ENCODE data around the gene CEACAM16.
"Not testable (repeated sequence)": the region's sequence is repeated elsewhere in the genome, so short reads cannot be mapped to it uniquely, and the experiment has no call there.

CEACAM16 gene

GRCh38 chr19:44705502-44706010 is 6.6 kb downstream of the CEACAM16 start:
- H3K36me3 ChIP-seq (ENCODE audit: control insufficient read depth, insufficient read depth, low read length), result no peaks in the 10 kb centered on the region
- H3K4me1 ChIP-seq (ENCODE audit: control insufficient read depth, insufficient read depth, low read length), result no peaks in the 10 kb centered on the region
- H3K27ac ChIP-seq (ENCODE audit: low read depth, low read length), result no peak overlapping the region
- H3K27me3 ChIP-seq (ENCODE audit: control insufficient read depth, insufficient read depth, low read length), result no peaks in the 10 kb centered on the region
- H3K4me3 ChIP-seq (ENCODE audit: low read depth, low read length), result no peak overlapping the region
- H3K9me3 ChIP-seq (ENCODE audit: control insufficient read depth, insufficient read depth, low read length), result no peaks in the 10 kb centered on the region
- H3K9ac ChIP-seq (ENCODE audit: low read depth, low read length), result no peak overlapping the region

GRCh38 chr19:44706506-44707236 is 7.7 kb downstream of the CEACAM16 start:
- H3K4me3 ChIP-seq (ENCODE audit: low read depth, low read length), result no peak overlapping the region
- H3K36me3 ChIP-seq (ENCODE audit: control insufficient read depth, insufficient read depth, low read length), result no peaks in the 10 kb centered on the region
- H3K27me3 ChIP-seq (ENCODE audit: control insufficient read depth, insufficient read depth, low read length), result no peaks in the 10 kb centered on the region
- no peaks in the 10 kb centered on the region for H3K4me1 ChIP-seq (ENCODE audit: control insufficient read depth, insufficient read depth, low read length)
- no peaks in the 10 kb centered on the region for H3K9me3 ChIP-seq (ENCODE audit: control insufficient read depth, insufficient read depth, low read length)
- no peak overlapping the region for H3K9ac ChIP-seq (ENCODE audit: low read depth, low read length)
- H3K27ac ChIP-seq (ENCODE audit: low read depth, low read length), result no peak overlapping the region

- H3K36me3 ChIP-seq (ENCODE audit: control insufficient read depth, insufficient read depth, low read length), result no peaks in the 10 kb centered on the region
Observed at GRCh38 chr19:44707794-44708193, 8.8 kb downstream of the CEACAM16 start.

GRCh38 chr19:44708940-44709339 is 10.0 kb downstream of the CEACAM16 start:
- Histone ChIP-seq H3K4me1 (ENCODE audit: control insufficient read depth, insufficient read depth, low read length) (no peaks in the 10 kb centered on the region), H3K4me3 (ENCODE audit: low read depth, low read length) (no peak overlapping the region), H3K9ac (ENCODE audit: low read depth, low read length) (no peak overlapping the region), H3K36me3 (ENCODE audit: control insufficient read depth, insufficient read depth, low read length) (no peaks in the 10 kb centered on the region), H3K27ac (ENCODE audit: low read depth, low read length) (no peak overlapping the region), H3K9me3 (ENCODE audit: control insufficient read depth, insufficient read depth, low read length) (no peaks in the 10 kb centered on the region), H3K27me3 (ENCODE audit: control insufficient read depth, insufficient read depth, low read length) (no peaks in the 10 kb centered on the region)

More at GRCh38 chr19:44707794-44708193, 8.8 kb downstream of the CEACAM16 start:
- H3K9me3 ChIP-seq (ENCODE audit: control insufficient read depth, insufficient read depth, low read length), result no peaks in the 10 kb centered on the region
- no peak overlapping the region for H3K9ac ChIP-seq (ENCODE audit: low read depth, low read length)
- no peaks in the 10 kb centered on the region for H3K4me1 ChIP-seq (ENCODE audit: control insufficient read depth, insufficient read depth, low read length)
- H3K27me3 ChIP-seq (ENCODE audit: control insufficient read depth, insufficient read depth, low read length), result no peaks in the 10 kb centered on the region
- H3K27ac ChIP-seq (ENCODE audit: low read depth, low read length), result no peak overlapping the region
- H3K4me3 ChIP-seq (ENCODE audit: low read depth, low read length), result no peak overlapping the region

GRCh38 chr19:44709434-44710266 is 10.7 kb downstream of the CEACAM16 start:
- H3K27me3 ChIP-seq (ENCODE audit: control insufficient read depth, insufficient read depth, low read length); H3K4me1 ChIP-seq (ENCODE audit: control insufficient read depth, insufficient read depth, low read length); H3K9ac ChIP-seq (ENCODE audit: low read depth, low read length); H3K27ac ChIP-seq (ENCODE audit: low read depth, low read length); H3K4me3 ChIP-seq (ENCODE audit: low read depth, low read length); H3K36me3 ChIP-seq (ENCODE audit: control insufficient read depth, insufficient read depth, low read length); H3K9me3 ChIP-seq (ENCODE audit: control insufficient read depth, insufficient read depth, low read length): not testable (repeated sequence)

- Histone ChIP-seq H3K9ac (ENCODE audit: low read depth, low read length) (no peak overlapping the region), H3K27ac (ENCODE audit: low read depth, low read length) (no peak overlapping the region), H3K27me3 (ENCODE audit: control insufficient read depth, insufficient read depth, low read length) (no peaks in the 10 kb centered on the region), H3K4me1 (ENCODE audit: control insufficient read depth, insufficient read depth, low read length) (no peaks in the 10 kb centered on the region), H3K9me3 (ENCODE audit: control insufficient read depth, insufficient read depth, low read length) (peaks cover 5% of the 10 kb centered on the region), H3K36me3 (ENCODE audit: control insufficient read depth, insufficient read depth, low read length) (no peaks in the 10 kb centered on the region), H3K4me3 (ENCODE audit: low read depth, low read length) (no peak overlapping the region)
Observed at GRCh38 chr19:44710483-44710882, 11.5 kb downstream of the CEACAM16 start.

GRCh38 chr19:44712864-44713515 is 14.0 kb downstream of the CEACAM16 start:
- H3K4me3 ChIP-seq (ENCODE audit: low read depth, low read length), result no peak overlapping the region
- peaks cover 5% of the 10 kb centered on the region for H3K9me3 ChIP-seq (ENCODE audit: control insufficient read depth, insufficient read depth, low read length)
- no peaks in the 10 kb centered on the region for H3K4me1 ChIP-seq (ENCODE audit: control insufficient read depth, insufficient read depth, low read length)
- H3K27me3 ChIP-seq (ENCODE audit: control insufficient read depth, insufficient read depth, low read length), result no peaks in the 10 kb centered on the region
- no peak overlapping the region for H3K9ac ChIP-seq (ENCODE audit: low read depth, low read length)
- no peaks in the 10 kb centered on the region for H3K36me3 ChIP-seq (ENCODE audit: control insufficient read depth, insufficient read depth, low read length)
- H3K27ac ChIP-seq (ENCODE audit: low read depth, low read length), result no peak overlapping the region

GRCh38 chr19:44714597-44715169 is 15.7 kb downstream of the CEACAM16 start:
- peaks cover 5% of the 10 kb centered on the region for H3K9me3 ChIP-seq (ENCODE audit: control insufficient read depth, insufficient read depth, low read length)
- no peak overlapping the region for H3K9ac ChIP-seq (ENCODE audit: low read depth, low read length)
- H3K27ac ChIP-seq (ENCODE audit: low read depth, low read length), result no peak overlapping the region
- peaks cover 11% of the 10 kb centered on the region for H3K4me1 ChIP-seq (ENCODE audit: control insufficient read depth, insufficient read depth, low read length)
- H3K27me3 ChIP-seq (ENCODE audit: control insufficient read depth, insufficient read depth, low read length), result no peaks in the 10 kb centered on the region
- H3K36me3 ChIP-seq (ENCODE audit: control insufficient read depth, insufficient read depth, low read length), result no peaks in the 10 kb centered on the region
- no peak overlapping the region for H3K4me3 ChIP-seq (ENCODE audit: low read depth, low read length)

GRCh38 chr19:44717603-44718002 is 18.7 kb downstream of the CEACAM16 start:
- no peak overlapping the region for H3K9ac ChIP-seq (ENCODE audit: low read depth, low read length)
- H3K36me3 ChIP-seq (ENCODE audit: control insufficient read depth, insufficient read depth, low read length), result no peaks in the 10 kb centered on the region
- H3K4me3 ChIP-seq (ENCODE audit: low read depth, low read length), result no peak overlapping the region
- no peaks in the 10 kb centered on the region for H3K27me3 ChIP-seq (ENCODE audit: control insufficient read depth, insufficient read depth, low read length)
- H3K9me3 ChIP-seq (ENCODE audit: control insufficient read depth, insufficient read depth, low read length), result peaks cover 5% of the 10 kb centered on the region
- no peak overlapping the region for H3K27ac ChIP-seq (ENCODE audit: low read depth, low read length)
- peaks cover 11% of the 10 kb centered on the region for H3K4me1 ChIP-seq (ENCODE audit: control insufficient read depth, insufficient read depth, low read length)

- H3K4me1 ChIP-seq (ENCODE audit: control insufficient read depth, insufficient read depth, low read length), result peaks cover 11% of the 10 kb centered on the region
- H3K9ac ChIP-seq (ENCODE audit: low read depth, low read length), result peak overlapping the region; percentile 80
- H3K27me3 ChIP-seq (ENCODE audit: control insufficient read depth, insufficient read depth, low read length), result no peaks in the 10 kb centered on the region
- H3K27ac ChIP-seq (ENCODE audit: low read depth, low read length), result peak overlapping the region; percentile 73
- H3K9me3 ChIP-seq (ENCODE audit: control insufficient read depth, insufficient read depth, low read length), result peaks cover 5% of the 10 kb centered on the region
- H3K4me3 ChIP-seq (ENCODE audit: low read depth, low read length), result peak overlapping the region; percentile 38; the same call in 1 of the 2 replicates
- H3K36me3 ChIP-seq (ENCODE audit: control insufficient read depth, insufficient read depth, low read length), result no peaks in the 10 kb centered on the region
Observed at GRCh38 chr19:44718441-44719261, 19.7 kb downstream of the CEACAM16 start.

Data from HUES48 (cell line).